ENCODE measurements around the gene CTSF. TPM values are rescaled to one million over a fixed set of nuclear protein-coding genes. Genes with fewer than 3 reads are reported as not detected.

CTSF gene
- total RNA-seq, 1 experiment from 2014 or later: 4.9 TPM

- peaks cover 15% of the 10 kb centered on the region for H3K36me3 Mint-ChIP-seq
- DNase-seq (ENCODE audit: low spot score) (no peak), ATAC-seq (no peak)
- TF ChIP-seq, protein P1, sequence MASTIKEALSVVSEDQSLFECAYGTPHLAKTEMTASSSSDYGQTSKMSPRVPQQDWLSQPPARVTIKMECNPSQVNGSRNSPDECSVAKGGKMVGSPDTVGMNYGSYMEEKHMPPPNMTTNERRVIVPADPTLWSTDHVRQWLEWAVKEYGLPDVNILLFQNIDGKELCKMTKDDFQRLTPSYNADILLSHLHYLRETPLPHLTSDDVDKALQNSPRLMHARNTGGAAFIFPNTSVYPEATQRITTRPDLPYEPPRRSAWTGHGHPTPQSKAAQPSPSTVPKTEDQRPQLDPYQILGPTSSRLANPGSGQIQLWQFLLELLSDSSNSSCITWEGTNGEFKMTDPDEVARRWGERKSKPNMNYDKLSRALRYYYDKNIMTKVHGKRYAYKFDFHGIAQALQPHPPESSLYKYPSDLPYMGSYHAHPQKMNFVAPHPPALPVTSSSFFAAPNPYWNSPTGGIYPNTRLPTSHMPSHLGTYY (CRISPR knock-in tag; IDR thresholded peaks at IDR 0.05): no peak
- no peak for TF ChIP-seq CREM (CRISPR knock-in tag; IDR thresholded peaks at IDR 0.05)
- ChIA-PET CTCF (interaction anchor here (1.1 to 1.8 kb wide), 4 partner anchors 29 to 115 kb away, joined by 3 to 5 read pairs (median 4); partner anchors contain the start of genes CCDC87 and RBM4B), POLR2A (interaction anchor here (1.9 kb wide), 1 partner anchor 16 kb away, joined by 6 read pairs; the partner anchor contains the start of gene ACTN3)
- H3K4me1 Mint-ChIP-seq: no peaks in the 10 kb centered on the region
- peaks cover 16% of the 10 kb centered on the region for H3K27me3 Mint-ChIP-seq (ENCODE audit: low read depth)
- H3K9me3 Mint-ChIP-seq: no peaks in the 10 kb centered on the region
- no peak overlapping the region for H3K4me3 Mint-ChIP-seq
- no peak overlapping the region for H3K27ac Mint-ChIP-seq
Measured at GRCh38 chr11:66562907-66563583, 5.4 kb downstream of the CTSF start.

GRCh38 chr11:66562275-66562674 is 6.1 kb downstream of the CTSF start:
- CTCF ChIA-PET: interaction anchor here (1.0 to 1.8 kb wide), 4 partner anchors 30 to 290 kb away, joined by 3 to 5 read pairs (median 4); partner anchors contain the start of genes CCDC87 and RBM4B
- Mint-ChIP-seq H3K27ac (no peak overlapping the region), H3K4me3 (no peak overlapping the region), H3K9me3 (no peaks in the 10 kb centered on the region), H3K4me1 (no peaks in the 10 kb centered on the region), H3K36me3 (peaks cover 22% of the 10 kb centered on the region), H3K27me3 (ENCODE audit: low read depth) (peaks cover 9% of the 10 kb centered on the region)
- POLR2A ChIA-PET: interaction anchor here (1.9 kb wide), 1 partner anchor 16 kb away, joined by 6 read pairs; the partner anchor contains the start of gene ACTN3
- TF ChIP-seq MXD4 (CRISPR knock-in tag; IDR thresholded peaks at IDR 0.05; ENCODE audit: borderline replicate concordance) (no peak), SP1 (CRISPR knock-in tag; conservative IDR thresholded peaks at IDR 0.05) (no peak), KAT7 (CRISPR knock-in tag; IDR thresholded peaks at IDR 0.05; ENCODE audit: borderline replicate concordance) (no peak), STAT6 (CRISPR knock-in tag; conservative IDR thresholded peaks at IDR 0.05; ENCODE audit: low read depth) (no peak), NFE2L1 (CRISPR knock-in tag; IDR thresholded peaks at IDR 0.05) (no peak), FOXJ3 (CRISPR knock-in tag; IDR thresholded peaks at IDR 0.05; ENCODE audit: borderline replicate concordance) (no peak), ZNF416 (CRISPR knock-in tag; IDR thresholded peaks at IDR 0.05) (no peak), ZNF423 (CRISPR knock-in tag; IDR thresholded peaks at IDR 0.05) (no peak), E2F4 (CRISPR knock-in tag; IDR thresholded peaks at IDR 0.05; ENCODE audit: borderline replicate concordance, low read depth) (no peak), NR2C2 (CRISPR knock-in tag; IDR thresholded peaks at IDR 0.05) (no peak), IRF2 (CRISPR knock-in tag; IDR thresholded peaks at IDR 0.05; ENCODE audit: borderline replicate concordance, low read depth) (no peak), ARID4B (CRISPR knock-in tag; IDR thresholded peaks at IDR 0.05; ENCODE audit: borderline replicate concordance) (no peak)
- TF ChIP-seq, protein P2, sequence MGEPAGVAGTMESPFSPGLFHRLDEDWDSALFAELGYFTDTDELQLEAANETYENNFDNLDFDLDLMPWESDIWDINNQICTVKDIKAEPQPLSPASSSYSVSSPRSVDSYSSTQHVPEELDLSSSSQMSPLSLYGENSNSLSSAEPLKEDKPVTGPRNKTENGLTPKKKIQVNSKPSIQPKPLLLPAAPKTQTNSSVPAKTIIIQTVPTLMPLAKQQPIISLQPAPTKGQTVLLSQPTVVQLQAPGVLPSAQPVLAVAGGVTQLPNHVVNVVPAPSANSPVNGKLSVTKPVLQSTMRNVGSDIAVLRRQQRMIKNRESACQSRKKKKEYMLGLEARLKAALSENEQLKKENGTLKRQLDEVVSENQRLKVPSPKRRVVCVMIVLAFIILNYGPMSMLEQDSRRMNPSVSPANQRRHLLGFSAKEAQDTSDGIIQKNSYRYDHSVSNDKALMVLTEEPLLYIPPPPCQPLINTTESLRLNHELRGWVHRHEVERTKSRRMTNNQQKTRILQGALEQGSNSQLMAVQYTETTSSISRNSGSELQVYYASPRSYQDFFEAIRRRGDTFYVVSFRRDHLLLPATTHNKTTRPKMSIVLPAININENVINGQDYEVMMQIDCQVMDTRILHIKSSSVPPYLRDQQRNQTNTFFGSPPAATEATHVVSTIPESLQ (CRISPR knock-in tag; IDR thresholded peaks at IDR 0.05): no peak
- TF ChIP-seq, protein P3, sequence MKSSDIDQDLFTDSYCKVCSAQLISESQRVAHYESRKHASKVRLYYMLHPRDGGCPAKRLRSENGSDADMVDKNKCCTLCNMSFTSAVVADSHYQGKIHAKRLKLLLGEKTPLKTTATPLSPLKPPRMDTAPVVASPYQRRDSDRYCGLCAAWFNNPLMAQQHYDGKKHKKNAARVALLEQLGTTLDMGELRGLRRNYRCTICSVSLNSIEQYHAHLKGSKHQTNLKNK (CRISPR knock-in tag; IDR thresholded peaks at IDR 0.05): no peak
- DNase-seq (ENCODE audit: low spot score) (no peak), ATAC-seq (no peak)

All from WTC11 (cell line).